Spleen (tissue), 7 donors: ENCODE data around the gene CELF3.

Experiments
- CTCF ChIP-seq, 11 experiments: fragments of 200-600 bp in 7 of 11; fragments of 450-650 bp in 4 of 11; sonication (generic) in 4 of 11; IDR thresholded peaks in 8 of 11; conservative IDR thresholded peaks in 3 of 11; 1 replicate in 7 of 11; 2 replicates in 4 of 11; pipeline versions ENCODE4 v1.4.0 to v1.8.0; 2016 to 2021; ENCODE audit warnings: antibody characterized with exemption in 11 of 11, inconsistent platforms in 4 of 11, mild to moderate bottlenecking in 1 of 11
- POLR2A ChIP-seq, 3 donors: fragments of 450-650 bp; IDR thresholded peaks; one replicate each; pipeline ENCODE4 v1.5.1; 2017; ENCODE audit warnings: antibody characterized with exemption in 3 of 3, mild to moderate bottlenecking in 1 of 3
- POLR2AphosphoS5 ChIP-seq, 3 donors: sonication (generic); formaldehyde crosslinking; IDR thresholded peaks; one replicate each; pipeline ENCODE4 v1.5.1; 2017; ENCODE audit warnings: antibody characterized with exemption in 3 of 3
- donor health status: DM: no; HTN: no; CAD: no; lungs with moderate emphysema.
- donor health status: DM: no; HTN: no; CAD: no.
- donor health status: DM: no; HTN: no; CAD: no.

- no peak for TF ChIP-seq POLR2A (IDR thresholded peaks at IDR 0.05)
- no peak for TF ChIP-seq POLR2AphosphoS5 (IDR thresholded peaks at IDR 0.05)
- no peak for TF ChIP-seq CTCF (IDR thresholded peaks at IDR 0.05 in 8 of 11, conservative IDR thresholded peaks at IDR 0.05 in 3 of 11)
Measured at GRCh38 chr1:151713874-151714273, 2.7 kb downstream of the CELF3 start.
